HepG2 (cell line): ENCODE results near the gene NCOR2. TPM values are rescaled to one million over a fixed set of nuclear protein-coding genes. Genes with fewer than 3 reads are reported as not detected.

Experiments used
- ARID5B ChIP-seq: IDR thresholded peaks from 2 replicates; pipeline ENCODE4 v1.4.0; 2020; ENCODE audit warnings: mild to moderate bottlenecking, missing genetic modification reagents
- GTF3A ChIP-seq: sonication (generic); formaldehyde crosslinking; conservative IDR thresholded peaks from 2 replicates; pipeline ENCODE4 v1.4.0; 2020; ENCODE audit warnings: mild to moderate bottlenecking, missing genetic modification reagents
- HMGXB3 ChIP-seq: sonication (generic); formaldehyde crosslinking; IDR thresholded peaks from 2 replicates; pipeline ENCODE4 v1.4.0; 2020; ENCODE audit warnings: missing genetic modification reagents, borderline replicate concordance
- NCOA1 ChIP-seq: sonication (generic); formaldehyde crosslinking; IDR thresholded peaks from 2 replicates; pipeline ENCODE4 v1.9.0; 2021; ENCODE audit warnings: missing genetic modification reagents
- NFATC3 ChIP-seq: sonication (generic); formaldehyde crosslinking; IDR thresholded peaks from 2 replicates; pipeline ENCODE4 v1.5.1; 2020; ENCODE audit warnings: mild to moderate bottlenecking, missing genetic modification reagents
- NR2C2 ChIP-seq: sonication (generic); formaldehyde crosslinking; IDR thresholded peaks from 2 replicates; pipeline ENCODE4 v1.4.0; 2020; ENCODE audit warnings: missing genetic modification reagents, mild to moderate bottlenecking, moderate library complexity, borderline replicate concordance
- ZKSCAN8 ChIP-seq: IDR thresholded peaks from 2 replicates; pipeline ENCODE4 v1.6.1; 2016; ENCODE audit warnings: borderline replicate concordance, missing genetic modification reagents, missing compliant biosample characterization
- ZNF609 ChIP-seq: sonication (generic); formaldehyde crosslinking; IDR thresholded peaks from 2 replicates; pipeline ENCODE4 v1.4.0; 2020; ENCODE audit warnings: mild to moderate bottlenecking, missing genetic modification reagents, borderline replicate concordance
- ZNF75D ChIP-seq: sonication (generic); formaldehyde crosslinking; IDR thresholded peaks from 2 replicates; pipeline ENCODE4 v1.8.1; 2023; ENCODE audit warnings: missing genetic modification reagents, mild to moderate bottlenecking, borderline replicate concordance
- ZNF839 ChIP-seq: sonication (generic); formaldehyde crosslinking; IDR thresholded peaks from 2 replicates; pipeline ENCODE4 v1.4.0; 2020; ENCODE audit warnings: missing genetic modification reagents, mild to moderate bottlenecking, borderline replicate concordance
- polyA plus RNA-seq, 8 experiments: library from polyadenylated mRNA; depleted of rRNA in 3 of 8; stranded (reverse) in 7 of 8; unstranded in 1 of 8; fragments of >200 nt; fragmentation: Illumina TruSeq in 4 of 8; extraction: Trizol in 4 of 8; gene quantifications; 2 replicates each; pipeline versions ENCODE4 v1.2.1 to v1.2.3, GENCODE V29; 2011 to 2016; ENCODE audit warnings: low read depth in 4 of 8, missing spikeins in 1 of 8, mixed read lengths in 1 of 8; ENCODE audit not compliant: insufficient read depth in 1 of 8
- total RNA-seq, 5 experiments: library from RNA; depleted of rRNA; stranded (reverse); fragments of >200 nt; fragmentation: Illumina TruSeq; extraction: Trizol; gene quantifications; 2 replicates each; pipeline ENCODE4 v1.2.3, GENCODE V29; 2016; ENCODE audit warnings: low read depth in 1 of 5

The NCOR2 gene
- total and polyA plus RNA-seq, 2 of the 13 experiments (the other 11 are each of a cell fraction or from before 2014, with no cell fraction given): 4.5 to 5.7 TPM

- peak; percentile 69 for TF ChIP-seq ZNF609 (CRISPR knock-in tag)
- TF ChIP-seq NCOA1 (CRISPR knock-in tag): no peak
- no peak for TF ChIP-seq ZNF75D (CRISPR knock-in tag)
- TF ChIP-seq HMGXB3: no peak
- TF ChIP-seq GTF3A: no peak
- TF ChIP-seq ZKSCAN8: no peak
- no peak for TF ChIP-seq NFATC3 (CRISPR knock-in tag)
- no peak; the same call in 1 of the 2 replicates for TF ChIP-seq NR2C2 (CRISPR knock-in tag)
- no peak for TF ChIP-seq ZNF839 (CRISPR knock-in tag)
- TF ChIP-seq ARID5B (CRISPR knock-in tag): peak; percentile 90
These were observed 41.9 kb upstream of the NCOR2 start (continued) for GRCh38 chr12:124609041-124609989.
